IMR-90 (cell line): ENCODE results near the gene TTC28. TPM values are rescaled to one million over a fixed set of nuclear protein-coding genes. Genes with fewer than 3 reads are reported as not detected.

Experiments
- ATAC-seq: fragments of 200-7000 bp; cut with Tn5 transposase; 2 replicates; pipeline ENCODE4 v1.9.1; 2020; ENCODE audit warnings: low read depth, mild to moderate bottlenecking, moderate library complexity
- BruUV-seq: library from RNA; stranded (reverse); fragments of 400-500 nt; replicated peaks from 2 replicates; lab custom pipeline; 2021; lab: Mats Ljungman, UMichigan
- CTCF ChIA-PET: fragments of 300-600 bp; formaldehyde crosslinking; extraction: SDS; loops from one replicate; lab custom pipeline; 2021; ENCODE audit warnings: antibody characterized with exemption; lab: Yijun Ruan, JAX
- POLR2A ChIA-PET: fragments of 300-600 bp; sonication (Branson Sonifier 250); formaldehyde crosslinking; loops from one replicate; lab custom pipeline; 2022; ENCODE audit warnings: antibody characterized with exemption; ENCODE audit not compliant: unreplicated experiment; lab: Charles Lee
- DNase-seq: peaks from one replicate; pipeline ENCODE4 v3.0.0; 2013
- H2AFZ ChIP-seq: replicated peaks from 2 replicates; pipeline ENCODE3; 2013; ENCODE audit warnings: low read length, mild to moderate bottlenecking; ENCODE audit not compliant: poor library complexity
- H2AK5ac ChIP-seq: 2 replicates; pipeline ENCODE4 v1.6.1; 2013; ENCODE audit warnings: low read depth, low read length, inconsistent platforms
- H2AK9ac ChIP-seq: replicated peaks from 2 replicates; pipeline ENCODE3; 2013; ENCODE audit warnings: mild to moderate bottlenecking, low read depth, low read length, moderate library complexity; ENCODE audit not compliant: poor library complexity
- H2BK120ac ChIP-seq: 2 replicates; pipeline ENCODE4 v1.6.1; 2013; ENCODE audit warnings: low read depth, low read length, inconsistent platforms
- H2BK15ac ChIP-seq: 3 replicates; pipeline ENCODE4 v1.6.1; 2013; ENCODE audit warnings: low read depth, low read length, inconsistent platforms
- H2BK20ac ChIP-seq: 2 replicates; pipeline ENCODE4 v1.6.1; 2013; ENCODE audit warnings: low read depth, mild to moderate bottlenecking, inconsistent platforms, low read length, moderate library complexity
- H2BK5ac ChIP-seq: 2 replicates; pipeline ENCODE4 v1.6.1; 2013; ENCODE audit warnings: mild to moderate bottlenecking, low read depth, low read length, inconsistent platforms; ENCODE audit not compliant: poor library complexity, severe bottlenecking
- H3K14ac ChIP-seq: replicated peaks from 2 replicates; pipeline ENCODE4 v1.6.1; 2013; ENCODE audit warnings: low read depth, low read length, inconsistent platforms
- H3K18ac ChIP-seq: 2 replicates; pipeline ENCODE4 v1.6.1; 2013; ENCODE audit warnings: low read depth, low read length, control low read depth
- H3K23ac ChIP-seq: 2 replicates; pipeline ENCODE4 v1.6.1; 2013; ENCODE audit warnings: low read depth, low read length, inconsistent platforms
- H3K27ac ChIP-seq: 2 replicates; pipeline ENCODE4 v1.5.1; 2013; ENCODE audit warnings: mild to moderate bottlenecking, control low read depth, low read length; ENCODE audit not compliant: insufficient read depth
- H3K27me3 ChIP-seq: 2 replicates; pipeline ENCODE4 v1.6.1; 2013; ENCODE audit warnings: low read length; ENCODE audit not compliant: control insufficient read depth, insufficient read depth
- H3K36me3 ChIP-seq: 2 replicates; pipeline ENCODE4 v1.6.1; 2013; ENCODE audit warnings: low read length, mixed read lengths; ENCODE audit not compliant: control insufficient read depth, insufficient read depth
- H3K4ac ChIP-seq: 2 replicates; pipeline ENCODE4 v1.6.1; 2013; ENCODE audit warnings: low read depth, low read length, inconsistent platforms
- H3K4me1 ChIP-seq: 2 replicates; pipeline ENCODE4 v1.6.1; 2013; ENCODE audit warnings: low read length, mixed read lengths; ENCODE audit not compliant: control insufficient read depth, insufficient read depth
- H3K4me2 ChIP-seq: 2 replicates; pipeline ENCODE4 v1.6.1; 2013; ENCODE audit warnings: low read depth, mild to moderate bottlenecking, control low read depth, low read length, moderate library complexity
- H3K4me3 ChIP-seq: 2 replicates; pipeline ENCODE4 v1.5.1; 2013; ENCODE audit warnings: low read depth, mild to moderate bottlenecking, control low read depth, low read length, moderate library complexity; ENCODE audit not compliant: insufficient read depth
- H3K56ac ChIP-seq: 2 replicates; pipeline ENCODE4 v1.6.1; 2013; ENCODE audit warnings: low read length, inconsistent platforms; ENCODE audit not compliant: insufficient read depth; ENCODE audit errors: extremely low read depth
- H3K79me1 ChIP-seq, 2 experiments: 2 replicates each; pipeline ENCODE4 v1.6.1; 2013; ENCODE audit warnings: low read length in 2 of 2, inconsistent platforms in 1 of 2, low read depth in 1 of 2
- H3K9ac ChIP-seq: 2 replicates; pipeline ENCODE4 v1.6.1; 2013; ENCODE audit warnings: low read depth, low read length, control low read depth
- H3K9me1 ChIP-seq: 2 replicates; pipeline ENCODE4 v1.6.1; 2013; ENCODE audit warnings: low read length, inconsistent platforms; ENCODE audit not compliant: insufficient read depth
- H3K9me3 ChIP-seq: 2 replicates; pipeline ENCODE4 v1.6.1; 2013; ENCODE audit warnings: low read length; ENCODE audit not compliant: control insufficient read depth, insufficient read depth
- H4K20me1 ChIP-seq: 2 replicates; pipeline ENCODE4 v1.6.1; 2013; ENCODE audit warnings: low read length, inconsistent platforms; ENCODE audit not compliant: insufficient read depth
- H4K5ac ChIP-seq: 2 replicates; pipeline ENCODE4 v1.6.1; 2013; ENCODE audit warnings: mild to moderate bottlenecking, low read depth, low read length, control low read depth
- H4K8ac ChIP-seq, 2 experiments: 2 replicates each; pipeline ENCODE4 v1.6.1; 2013; ENCODE audit warnings: low read depth in 2 of 2, low read length in 2 of 2, control low read depth in 1 of 2, inconsistent platforms in 1 of 2
- H4K91ac ChIP-seq: 2 replicates; pipeline ENCODE4 v1.6.1; 2013; ENCODE audit warnings: low read depth, low read length, inconsistent platforms; ENCODE audit not compliant: insufficient read depth
- BHLHE40 ChIP-seq: fragments of 150-350 bp; IDR thresholded peaks from 2 replicates; pipeline ENCODE4 v1.6.1; 2016; ENCODE audit warnings: mild to moderate bottlenecking, low read depth, low read length
- CEBPB ChIP-seq: IDR thresholded peaks from 2 replicates; pipeline ENCODE4 v1.6.1; 2012; ENCODE audit warnings: low read depth, low read length, improper control_type of control experiment
- FOS ChIP-seq: fragments of 150-350 bp; IDR thresholded peaks from 2 replicates; pipeline ENCODE4 v1.6.1; 2016; ENCODE audit warnings: low read depth, low read length
- WGBS, 2 experiments: methylation state at CpG; one replicate each; pipeline versions ENCODE4 v1.1.5 to v1.1.7; 2013; ENCODE audit warnings: missing lambda C conversion rate in 2 of 2; ENCODE audit not compliant: insufficient read length in 1 of 2; ENCODE audit errors: extremely low coverage in 2 of 2; 5-methylcytosine and 5-hydroxymethylcytosine counted together
- dilution Hi-C: fragments of 300-500 bp; cut with HindIII; formaldehyde crosslinking; loops from one replicate; pipeline ENCODE4 v1.14.3; 2018; ENCODE audit warnings: low sequenced_read_pairs; ENCODE audit not compliant: unreplicated experiment
- in situ Hi-C: fragments of 300-500 bp; cut with MboI; formaldehyde crosslinking; loops from 3 replicates; pipeline ENCODE4 v1.14.3; 2019; ENCODE audit warnings: low sequenced_read_pairs, inconsistent platforms, mixed read lengths
- intact Hi-C: fragments of 100-400 bp; cut with micrococcal nuclease; formaldehyde crosslinking; loops from 2 replicates; pipeline ENCODE4 v1.10.0; 2022
- polyA plus RNA-seq, 3 experiments: library from polyadenylated mRNA; depleted of rRNA; stranded (reverse); fragments of >200 nt; gene quantifications; 2 replicates each; pipeline ENCODE4 v1.2.3, GENCODE V29; 2012; ENCODE audit warnings: low replicate concordance in 1 of 3
- total RNA-seq: library from RNA; depleted of rRNA; stranded (reverse); fragments of >200 nt; gene quantifications from 2 replicates; pipeline ENCODE4 v1.2.3, GENCODE V29; 2012
- TF ChIP-seq, protein P1 (sequence below): fragments of 150-350 bp; IDR thresholded peaks from 2 replicates; pipeline ENCODE4 v1.6.1; 2016; ENCODE audit warnings: low read depth, mild to moderate bottlenecking, low read length, moderate library complexity, borderline replicate concordance

The TTC28 gene
- total and polyA plus RNA-seq, 2 of the 4 experiments (the other 2 are of a cell fraction) = 5.6 to 13.3 TPM

DNA sequence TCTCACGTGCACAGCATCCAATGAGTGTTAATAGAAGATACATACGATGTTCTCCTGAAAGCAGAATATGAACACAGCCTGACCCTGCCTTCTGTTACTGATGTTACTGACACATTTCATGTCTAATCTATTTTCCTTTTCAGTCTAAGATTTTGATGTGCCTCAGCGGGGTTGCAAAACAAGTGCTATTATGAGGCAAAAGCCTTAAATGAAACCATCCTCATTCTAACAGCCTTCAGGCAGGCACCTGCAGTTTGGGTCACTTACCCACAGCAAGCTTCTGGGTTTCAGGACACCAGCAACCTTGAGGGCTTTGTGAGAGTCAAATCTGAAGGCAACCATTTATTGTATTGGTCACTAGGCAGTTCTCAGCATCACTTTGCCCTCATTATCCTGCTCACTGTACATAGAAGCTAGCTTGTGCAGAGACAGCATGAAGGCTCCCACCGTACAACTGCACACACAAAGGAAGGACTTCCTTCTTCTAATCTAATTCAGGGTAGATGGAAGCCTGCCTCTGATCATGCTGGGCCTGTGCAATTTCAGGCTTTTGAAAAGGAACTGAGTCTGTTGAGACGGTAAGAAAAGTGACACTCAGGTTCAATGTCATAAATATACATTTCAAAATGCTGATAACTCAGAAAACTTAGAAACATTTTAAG is 577.4 kb downstream of the TTC28 start:
- no peak for DNase-seq
- 0 out of 2 replicates have a peak, but pooled peaks have one; percentile 24 for ATAC-seq
- no peak overlapping the region for H3K56ac ChIP-seq
- no peak overlapping the region for H2AK9ac ChIP-seq
- H2BK120ac ChIP-seq = no peak overlapping the region
- 0 out of 2 replicates have a peak overlapping the region, but pooled peaks have one; percentile 63 for H3K14ac ChIP-seq
- no peak overlapping the region for H4K8ac ChIP-seq
- H3K9me3 ChIP-seq = no peaks in the 10 kb centered on the region
- CTCF ChIA-PET = no interaction called here
- H2AK5ac ChIP-seq = no peak overlapping the region
- no peak overlapping the region for H3K4me2 ChIP-seq
- no TSS peak for BruUV-seq
- WGBS, 2 experiments = no CpG with 5 or more reads among the region's 5 CpGs
- H3K27ac ChIP-seq = no peak overlapping the region; the same call in 1 of the 2 replicates
- dilution Hi-C loops (no loop called here), in situ Hi-C loops (no loop called here), intact Hi-C loops (no loop called here)
- no peak overlapping the region for H3K18ac ChIP-seq
- no peaks in the 10 kb centered on the region; a peak in 1 of 4 replicates for H3K79me1 ChIP-seq
- peaks cover 5% of the 10 kb centered on the region for H3K9me1 ChIP-seq
- H3K36me3 ChIP-seq = peaks cover 35% of the 10 kb centered on the region
- POLR2A ChIA-PET = no interaction called here
- no peak overlapping the region for H4K91ac ChIP-seq
- no peak overlapping the region for H3K23ac ChIP-seq
- no peak overlapping the region for H3K4me3 ChIP-seq
- no peak overlapping the region for H3K4ac ChIP-seq
- no peak overlapping the region for H3K9ac ChIP-seq
- no peaks in the 10 kb centered on the region for H3K27me3 ChIP-seq
- H2AFZ ChIP-seq = no peak overlapping the region
- H2BK15ac ChIP-seq = no peak overlapping the region
- no peak overlapping the region; the same call in 1 of the 2 replicates for H4K5ac ChIP-seq
- TF ChIP-seq BHLHE40 = no peak
- TF ChIP-seq, protein P1, sequence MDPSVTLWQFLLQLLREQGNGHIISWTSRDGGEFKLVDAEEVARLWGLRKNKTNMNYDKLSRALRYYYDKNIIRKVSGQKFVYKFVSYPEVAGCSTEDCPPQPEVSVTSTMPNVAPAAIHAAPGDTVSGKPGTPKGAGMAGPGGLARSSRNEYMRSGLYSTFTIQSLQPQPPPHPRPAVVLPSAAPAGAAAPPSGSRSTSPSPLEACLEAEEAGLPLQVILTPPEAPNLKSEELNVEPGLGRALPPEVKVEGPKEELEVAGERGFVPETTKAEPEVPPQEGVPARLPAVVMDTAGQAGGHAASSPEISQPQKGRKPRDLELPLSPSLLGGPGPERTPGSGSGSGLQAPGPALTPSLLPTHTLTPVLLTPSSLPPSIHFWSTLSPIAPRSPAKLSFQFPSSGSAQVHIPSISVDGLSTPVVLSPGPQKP = no peak
- no peak for TF ChIP-seq CEBPB
- no peak for TF ChIP-seq FOS
- no peaks in the 10 kb centered on the region for H4K20me1 ChIP-seq
- peaks cover 11% of the 10 kb centered on the region for H3K4me1 ChIP-seq
- no peak overlapping the region for H2BK5ac ChIP-seq
- no peak overlapping the region for H2BK20ac ChIP-seq
